Upper lobe of left lung (tissue), 4 donors: ENCODE results near the gene ANO10.

Experiments
- CTCF ChIP-seq, 6 experiments: fragments of 450-650 bp in 4 of 6; fragments of 200-600 bp in 2 of 6; sonication (generic) in 2 of 6; IDR thresholded peaks; one replicate each; pipeline ENCODE4 v1.5.1; 2016 to 2019; ENCODE audit warnings: antibody characterized with exemption in 6 of 6
- POLR2A ChIP-seq, 4 donors: fragments of 450-650 bp; IDR thresholded peaks; one replicate each; pipeline ENCODE4 v1.5.1; 2016 to 2017; ENCODE audit warnings: antibody characterized with exemption in 4 of 4, mild to moderate bottlenecking in 2 of 4
- POLR2AphosphoS5 ChIP-seq, 2 donors: sonication (generic); formaldehyde crosslinking; IDR thresholded peaks; one replicate each; pipeline ENCODE4 v1.5.1; 2017; ENCODE audit warnings: antibody characterized with exemption in 2 of 2

DNA sequence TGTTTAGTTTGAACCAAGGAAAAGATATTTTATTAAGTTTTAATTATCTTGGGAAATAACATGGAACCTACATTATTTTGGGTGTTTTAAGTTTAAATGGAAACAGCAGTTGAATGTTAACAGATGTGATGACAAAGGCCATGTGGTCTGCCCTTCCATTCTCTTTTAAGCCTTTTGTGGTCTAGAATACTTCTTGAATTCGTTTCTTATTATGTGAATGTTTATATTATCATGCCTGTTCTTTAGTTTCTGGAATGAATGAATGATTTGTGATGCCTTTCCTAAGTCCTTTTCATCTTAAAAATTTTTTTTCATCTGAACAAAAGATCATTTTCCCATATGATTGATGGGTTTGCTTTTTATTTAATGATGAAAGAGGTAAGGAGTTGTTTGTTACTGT is 290.8 kb downstream of the ANO10 start:
- no peak for TF ChIP-seq CTCF (IDR thresholded peaks at IDR 0.05)
- TF ChIP-seq POLR2AphosphoS5 (IDR thresholded peaks at IDR 0.05), result no peak
- no peak for TF ChIP-seq POLR2A (IDR thresholded peaks at IDR 0.05)
